ENCODE results near the gene KIF9. TPM values are rescaled to one million over a fixed set of nuclear protein-coding genes. Genes with fewer than 3 reads are reported as not detected.
"Not testable (repeated sequence)": the region's sequence is repeated elsewhere in the genome, so short reads cannot be mapped to it uniquely, and the experiment has no call there.

The KIF9 gene
- total RNA-seq, 1 experiment from 2014 or later, result 13.1 TPM

- TF ChIP-seq YY1 (IDR thresholded peaks at IDR 0.05; ENCODE audit: extremely low read depth, insufficient replicate concordance, low read depth, low read length), result no peak
- no peak for TF ChIP-seq SRF (IDR thresholded peaks at IDR 0.05; ENCODE audit: low read depth)
- TF ChIP-seq ZFX (IDR thresholded peaks at IDR 0.05), result no peak
- TF ChIP-seq CBX3 (IDR thresholded peaks at IDR 0.05; ENCODE audit: low read depth), result no peak
- TF ChIP-seq SP1 (IDR thresholded peaks at IDR 0.05; ENCODE audit: low read depth), result no peak
- no peak for TF ChIP-seq POLR2AphosphoS5 (IDR thresholded peaks at IDR 0.05; ENCODE audit: low read depth, low read length)
- no peak for TF ChIP-seq RAD21 (IDR thresholded peaks at IDR 0.05; ENCODE audit: low read depth)
These were observed 11.2 kb upstream of the KIF9 start (continued) for GRCh38 chr3:47293822-47294221.

- CTCF ChIA-PET, result interaction anchor here (1.0 kb wide), 1 partner anchor 32 kb away, joined by 4 read pairs; no protein-coding TSS in a partner anchor
- H3K9ac ChIP-seq (ENCODE audit: low read length); BruUV-seq (replicated peaks); H3K36me3 ChIP-seq (ENCODE audit: control insufficient read depth in 1 of 2, insufficient read depth in 2 of 2, low read length in 2 of 2); intact Hi-C loops (cut with micrococcal nuclease); H3K9me3 ChIP-seq (ENCODE audit: control insufficient read depth in 1 of 2, insufficient read depth in 1 of 2, low read depth in 1 of 2, low read length in 2 of 2); H3K27ac ChIP-seq (ENCODE audit: low read depth, low read length); H4K20me1 ChIP-seq (ENCODE audit: insufficient read depth); H3K9me2 ChIP-seq (ENCODE audit: insufficient read depth); RAD21 ChIA-PET (ENCODE audit: low non-redundant PET in 1 of 2, low total read pairs in 2 of 2, uncharacterized antibody in 2 of 2, unreplicated experiment in 2 of 2); H3K4me2 ChIP-seq (ENCODE audit: low read length); ATAC-seq; H3K4me3 ChIP-seq (replicated peaks in 1 of 2; ENCODE audit: low read depth in 1 of 2, low read length in 2 of 2); H3K27me3 ChIP-seq (ENCODE audit: insufficient read depth, low read length); DNase-seq (ENCODE audit: low read depth, low spot score); H2AFZ ChIP-seq (ENCODE audit: low read depth, low read length, poor library complexity, severe bottlenecking); H3K4me1 ChIP-seq (ENCODE audit: control insufficient read depth in 1 of 2, insufficient read depth in 2 of 2, low read length in 2 of 2): not testable (repeated sequence)
- peaks cover 85% of the 10 kb centered on the region for H3K79me2 ChIP-seq (ENCODE audit: insufficient read depth, low read length)
- POLR2A ChIA-PET, result interaction anchor here (0.6 kb wide), 1 partner anchor 21 kb away, joined by 5 read pairs; no protein-coding TSS in a partner anchor
These were observed 9.3 kb upstream of the KIF9 start for GRCh38 chr3:47291754-47292420.

GRCh38 chr3:47291158-47291753, 8.7 kb upstream of the KIF9 start:
- ChIA-PET CTCF (interaction anchor here (1.0 kb wide), 1 partner anchor 33 kb away, joined by 4 read pairs; no protein-coding TSS in a partner anchor), RAD21 (ENCODE audit: low non-redundant PET in 1 of 2, low total read pairs in 2 of 2, uncharacterized antibody in 2 of 2, unreplicated experiment in 2 of 2) (no interaction called here), POLR2A (interaction anchor here (0.6 kb wide), 1 partner anchor 22 kb away, joined by 5 read pairs; no protein-coding TSS in a partner anchor)
- no peak for ATAC-seq
- peaks cover 7% of the 10 kb centered on the region in 2 experiments; a peak in 2 of 4 replicates for H3K36me3 ChIP-seq (ENCODE audit: control insufficient read depth in 1 of 2, insufficient read depth in 2 of 2, low read length in 2 of 2)
- H3K27me3 ChIP-seq (ENCODE audit: insufficient read depth, low read length), result no peaks in the 10 kb centered on the region
- no peak overlapping the region for H3K9ac ChIP-seq (ENCODE audit: low read length)
- H3K4me2 ChIP-seq (ENCODE audit: low read length), result no peak overlapping the region
- TF ChIP-seq SP1 (IDR thresholded peaks at IDR 0.05; ENCODE audit: low read depth), result no peak
- TF ChIP-seq FOSL1 (IDR thresholded peaks at IDR 0.05; ENCODE audit: low read depth), result no peak
- no peak for TF ChIP-seq CTCF (IDR thresholded peaks at IDR 0.05 in 2 of 3, conservative IDR thresholded peaks at IDR 0.05 in 1 of 3; ENCODE audit: borderline replicate concordance in 1 of 3, insufficient read depth in 1 of 3, low read depth in 2 of 3, low read length in 2 of 3)
- no peak for TF ChIP-seq POLR2A (IDR thresholded peaks at IDR 0.05; ENCODE audit: borderline replicate concordance, extremely low read depth, insufficient read depth, insufficient read length)
- BruUV-seq (replicated peaks), result no TSS peak
- DNase-seq (ENCODE audit: low read depth, low spot score), result no peak
- H4K20me1 ChIP-seq (ENCODE audit: insufficient read depth), result no peaks in the 10 kb centered on the region
- no peaks in the 10 kb centered on the region for H3K9me3 ChIP-seq (ENCODE audit: control insufficient read depth in 1 of 2, insufficient read depth in 1 of 2, low read depth in 1 of 2, low read length in 2 of 2)
- intact Hi-C loops (cut with micrococcal nuclease), result no loop called here
- no peak overlapping the region for H2AFZ ChIP-seq (ENCODE audit: low read depth, low read length, poor library complexity, severe bottlenecking)
- H3K4me3 ChIP-seq (replicated peaks in 1 of 2; ENCODE audit: low read depth in 1 of 2, low read length in 2 of 2), result no peak overlapping the region
- H3K79me2 ChIP-seq (ENCODE audit: insufficient read depth, low read length), result peaks cover 85% of the 10 kb centered on the region
- no peaks in the 10 kb centered on the region for H3K4me1 ChIP-seq (ENCODE audit: control insufficient read depth in 1 of 2, insufficient read depth in 2 of 2, low read length in 2 of 2)
- H3K27ac ChIP-seq (ENCODE audit: low read depth, low read length), result no peak overlapping the region
- H3K9me2 ChIP-seq (ENCODE audit: insufficient read depth), result no peaks in the 10 kb centered on the region
